AG08395 (cell line): ENCODE measurements around the gene KRT17.

Source experiments
- DNase-seq: peaks from one replicate; pipeline ENCODE4 v3.0.0; 2012; ENCODE audit warnings: mixed read lengths, low spot score

KRT17 gene

DNA sequence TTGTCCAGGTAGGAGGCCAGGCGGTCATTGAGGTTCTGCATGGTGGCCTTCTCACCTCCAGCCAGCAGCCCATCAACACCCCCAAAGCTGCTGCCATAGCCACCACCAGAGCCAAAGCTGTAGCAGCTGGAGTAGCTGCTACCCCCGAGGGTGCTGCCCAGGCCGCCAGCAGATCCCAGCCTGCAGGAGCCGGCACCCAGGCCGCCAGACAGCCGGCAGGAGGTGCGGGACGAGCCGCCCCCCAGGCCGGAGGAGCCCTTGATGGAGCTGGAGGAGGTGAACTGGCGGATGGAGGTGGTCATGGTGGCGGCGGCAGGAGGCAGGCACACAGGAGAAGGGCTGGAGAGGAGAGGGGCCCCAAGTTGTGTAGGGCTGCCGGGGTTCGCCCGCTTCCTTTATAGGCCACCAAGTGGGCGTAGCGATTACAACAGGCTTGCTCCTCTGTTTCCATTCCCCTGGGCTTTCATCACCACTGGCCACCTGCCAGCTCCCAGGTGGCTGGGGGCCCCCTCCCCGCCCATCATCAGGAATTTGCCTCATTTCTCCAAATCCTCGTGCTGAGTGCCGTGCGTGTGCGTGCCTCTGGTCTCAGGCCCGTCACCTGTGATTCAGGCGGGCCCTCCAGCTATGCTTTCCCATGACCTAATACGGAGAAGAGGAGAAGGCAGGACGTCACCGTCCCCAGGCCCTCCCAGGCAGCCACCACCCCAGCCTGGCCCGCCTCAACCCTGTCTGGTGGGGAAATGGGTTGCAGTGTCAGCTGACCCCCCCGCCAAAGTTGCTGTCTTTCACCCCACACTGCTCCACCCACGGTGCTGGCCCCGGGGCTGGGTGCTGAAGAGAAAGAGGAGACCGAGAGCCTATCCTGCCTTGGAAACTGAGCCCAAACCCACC, at the start of gene KRT17:
KRT17 (minus strand) TSS at position 368 of the 894 bp plus-strand sequence; CDS start at position 302, 66 bp downstream.
- DNase-seq: no peak

- no peak for DNase-seq
Measured at GRCh38 chr17:41672153-41672552, 47.8 kb upstream of the KRT17 start.

- DNase-seq: no peak
Measured at GRCh38 chr17:41667280-41668041, 43.1 kb upstream of the KRT17 start.

- DNase-seq: peak; percentile 86
Measured at GRCh38 chr17:41666708-41667279, 42.4 kb upstream of the KRT17 start.

GRCh38 chr17:41666237-41666641, 41.9 kb upstream of the KRT17 start:
- DNase-seq: no peak

DNA sequence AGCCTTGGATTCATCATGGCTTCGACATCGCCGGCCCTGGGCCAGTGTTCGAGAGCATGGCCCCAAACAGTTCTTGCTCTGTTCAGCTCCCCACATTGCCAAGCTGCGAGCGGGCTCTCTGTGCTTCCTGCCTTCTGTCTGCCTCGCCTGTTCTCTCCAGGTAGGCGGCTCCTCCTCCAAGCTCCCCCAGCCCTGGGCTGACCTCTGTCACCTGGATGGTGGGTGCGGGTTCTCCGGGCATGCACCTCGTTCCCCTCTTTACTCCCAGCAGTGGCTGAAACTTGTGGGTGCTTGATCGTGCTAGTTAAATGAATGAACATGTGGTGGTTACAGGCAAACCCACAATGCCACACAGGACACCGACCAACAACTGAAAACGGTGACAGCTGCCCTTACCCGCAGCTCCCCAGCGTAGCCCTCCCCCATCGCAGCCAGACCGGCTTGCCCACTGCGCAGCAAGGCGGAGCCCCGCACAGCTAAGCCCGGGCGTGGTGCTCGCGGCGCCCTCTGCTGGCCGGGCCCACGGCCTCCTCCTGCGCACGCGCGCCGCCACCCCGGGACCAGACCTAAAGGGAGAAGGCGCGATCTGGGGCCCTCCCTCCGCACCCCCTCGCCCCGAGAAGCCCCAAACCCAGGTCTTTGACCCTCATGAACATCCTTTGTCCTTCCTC, 41.3 kb upstream of the KRT17 start:
- DNase-seq: peak; percentile 98

DNA sequence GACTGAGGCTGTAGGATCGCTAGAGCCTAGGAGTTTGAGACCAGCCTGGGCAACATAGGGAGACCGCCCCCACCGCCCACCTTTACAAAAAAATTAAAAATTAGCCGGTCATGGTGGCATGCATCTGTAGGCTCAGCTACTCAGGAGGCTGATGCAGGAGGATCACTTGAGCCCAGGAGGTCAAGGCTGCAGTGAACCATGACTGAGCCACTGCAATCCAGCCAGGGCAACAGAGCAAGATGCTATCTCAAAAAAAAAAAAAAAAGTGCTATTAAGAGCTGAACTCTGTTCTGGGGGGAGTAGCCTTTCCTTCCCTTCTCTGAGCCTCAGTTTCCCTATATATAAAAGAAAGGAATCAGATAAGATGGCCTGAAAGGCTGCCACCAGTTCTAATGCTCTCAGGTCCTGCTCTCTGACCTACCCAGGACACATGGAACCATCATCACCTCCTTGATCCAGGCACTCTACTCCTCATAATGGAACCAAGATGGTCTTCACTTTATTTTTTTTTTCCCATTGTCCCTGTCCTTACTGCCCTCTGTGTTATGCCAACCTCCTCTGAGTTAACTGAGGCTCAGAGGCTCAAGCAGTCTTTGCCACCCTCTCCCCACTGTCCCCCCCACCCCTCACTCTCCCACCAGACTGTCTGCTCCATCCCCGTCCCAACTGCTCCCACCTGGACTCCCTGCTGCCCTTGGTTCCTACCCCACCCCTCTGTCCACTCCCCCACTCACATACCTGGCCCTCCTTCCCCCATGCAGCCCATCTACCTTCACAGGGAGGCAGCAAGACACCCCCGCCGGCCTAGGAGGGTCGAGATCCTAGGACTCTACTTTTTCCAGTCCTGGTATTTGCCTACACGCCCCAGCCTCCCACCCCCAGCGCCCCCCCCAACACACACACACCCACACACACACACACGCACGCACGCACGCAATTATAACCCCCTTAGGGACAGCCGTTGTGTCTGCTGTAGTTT, 40.5 kb upstream of the KRT17 start:
- DNase-seq: no peak

- DNase-seq: no peak
Measured at GRCh38 chr17:41664172-41664457, 39.7 kb upstream of the KRT17 start.

- DNase-seq: no peak
Measured at GRCh38 chr17:41663451-41664171, 39.2 kb upstream of the KRT17 start.

DNA sequence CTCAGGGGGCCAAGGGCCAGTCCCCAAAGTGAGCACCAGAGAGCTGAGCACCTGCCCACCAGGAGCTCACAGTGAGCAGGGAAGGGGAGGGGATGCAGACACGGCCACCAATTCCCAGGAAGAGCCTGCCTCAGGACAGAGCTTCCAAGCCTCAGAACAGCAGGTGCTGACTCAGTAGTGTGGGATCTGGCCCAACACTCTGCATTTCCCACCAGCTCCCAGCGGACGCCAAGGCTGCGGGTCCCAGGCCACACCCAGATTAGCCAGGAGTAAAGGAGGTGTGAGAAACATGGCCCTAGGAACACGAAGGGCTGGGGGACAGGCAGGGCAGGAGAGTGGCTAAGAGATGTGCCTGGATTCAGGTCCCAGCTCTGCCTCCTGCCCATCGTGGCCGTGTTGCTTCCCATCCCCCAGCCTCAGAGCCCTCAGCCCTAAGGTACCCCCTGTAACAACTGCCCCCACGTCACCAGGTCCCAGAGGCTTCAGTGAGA, 35.9 kb upstream of the KRT17 start:
- no peak for DNase-seq

- no peak for DNase-seq
Measured at GRCh38 chr17:41659427-41660212, 35.2 kb upstream of the KRT17 start.

GRCh38 chr17:41658846-41659245, 34.5 kb upstream of the KRT17 start:
- DNase-seq: no peak

- DNase-seq: no peak
Measured at GRCh38 chr17:41657936-41658335, 33.6 kb upstream of the KRT17 start.

- no peak for DNase-seq
Measured at GRCh38 chr17:41657176-41657754, 32.9 kb upstream of the KRT17 start.

- DNase-seq: no peak
Measured at GRCh38 chr17:41656249-41657023, 32.1 kb upstream of the KRT17 start.

DNA sequence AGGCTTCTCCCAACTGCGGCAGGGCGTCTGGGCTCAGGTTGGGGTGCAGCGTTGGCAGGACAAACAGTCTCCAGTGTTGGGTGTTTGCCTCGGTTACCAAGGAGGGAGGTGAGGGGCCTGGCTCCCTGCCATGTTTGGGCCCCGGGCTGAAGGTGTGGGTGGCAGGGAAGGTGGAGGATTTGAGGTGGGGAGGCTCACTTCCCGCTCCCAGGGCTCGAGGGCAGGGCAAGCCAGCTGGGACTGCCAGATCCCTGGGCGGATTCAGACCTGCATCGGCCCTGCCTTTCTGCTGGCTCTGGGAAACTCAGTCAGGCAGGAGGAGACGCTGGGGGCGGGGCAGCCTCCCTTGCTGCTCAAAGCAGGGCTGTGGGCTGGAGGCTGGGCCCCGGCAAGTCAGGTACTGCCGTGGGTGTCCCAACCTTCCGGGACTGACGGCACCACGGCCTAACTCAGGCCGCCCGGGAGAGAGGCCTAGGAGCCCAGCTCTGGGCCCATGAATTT, 31.3 kb upstream of the KRT17 start:
- DNase-seq: no peak

- DNase-seq: no peak
Measured at GRCh38 chr17:41654678-41655607, 30.6 kb upstream of the KRT17 start.
